Mucosa of descending colon (tissue), 3 donors: ENCODE measurements around the gene TEDC2. TPM values are rescaled to one million over a fixed set of nuclear protein-coding genes. Genes with fewer than 3 reads are reported as not detected.

Experiments used
- ATAC-seq: fragments of 200-7000 bp; cut with Tn5 transposase; one replicate; pipeline ENCODE4 v1.9.1; 2020; ENCODE audit warnings: mild to moderate bottlenecking, moderate library complexity
- DNase-seq, 3 donors: peaks; one replicate each; pipeline ENCODE4 v3.0.0-alpha.2; 2020
- H3K36me3 ChIP-seq: fragments of 200-600 bp; one replicate; pipeline ENCODE4 v1.8.0; 2021; ENCODE audit warnings: low read depth, mild to moderate bottlenecking
- H3K4me1 ChIP-seq: fragments of 200-600 bp; one replicate; pipeline ENCODE4 v1.8.0; 2021; ENCODE audit warnings: low read depth, mild to moderate bottlenecking
- H3K4me3 ChIP-seq: fragments of 200-600 bp; one replicate; pipeline ENCODE4 v1.8.0; 2021; ENCODE audit warnings: mild to moderate bottlenecking
- H3K9me3 ChIP-seq: fragments of 200-600 bp; one replicate; pipeline ENCODE4 v1.8.0; 2021; ENCODE audit warnings: mild to moderate bottlenecking
- intact Hi-C, 2 donors: fragments of 100-400 bp; cut with DNase I in 1 of 2; cut with micrococcal nuclease in 1 of 2; formaldehyde crosslinking; loops; one replicate each; pipeline versions ENCODE4 v1.11.0 to v1.11.1; 2022; cut with DNase I, micrococcal nuclease
- long read RNA-seq, 2 donors: library from polyadenylated mRNA; unstranded; transcript quantifications; one replicate each; pipeline ENCODE4 v2.0.0, GENCODE V29; 2019 to 2021
- total RNA-seq, 3 donors: library from RNA; stranded (reverse); fragmentation: NEBNext Ultra II Directional in 2 of 3; extraction: Animal tissue kit (Norgen Biotek cat#: 25700) in 2 of 3; gene quantifications; one replicate each; pipeline versions ENCODE4 v1.2.1 to v1.2.4, GENCODE V29; 2021 to 2023
- TF ChIP-seq, protein P1 (sequence below): fragments of 200-600 bp; IDR thresholded peaks from one replicate; pipeline ENCODE4 v1.8.0; 2022; ENCODE audit warnings: antibody characterized with exemption, mild to moderate bottlenecking
- donor health status: DM: no; HTN: no; CAD: no; lungs with moderate emphysema.
- donor health status: DM: no; HTN: no; CAD: no.
- donor health status: DM: no; HTN: yes; CAD: no.

The TEDC2 gene
- total RNA-seq = 1 to 10 TPM; 1.1 to 5.5 (median 2.8) TPM
- long read RNA-seq, donor 1 = 0 reads
- long read RNA-seq, donor 2, partial matches to known transcripts = 0 of 1 reads
- long read RNA-seq, donor 2, other reads (novel, unspliced or antisense) = 0 of 1 reads

DNA sequence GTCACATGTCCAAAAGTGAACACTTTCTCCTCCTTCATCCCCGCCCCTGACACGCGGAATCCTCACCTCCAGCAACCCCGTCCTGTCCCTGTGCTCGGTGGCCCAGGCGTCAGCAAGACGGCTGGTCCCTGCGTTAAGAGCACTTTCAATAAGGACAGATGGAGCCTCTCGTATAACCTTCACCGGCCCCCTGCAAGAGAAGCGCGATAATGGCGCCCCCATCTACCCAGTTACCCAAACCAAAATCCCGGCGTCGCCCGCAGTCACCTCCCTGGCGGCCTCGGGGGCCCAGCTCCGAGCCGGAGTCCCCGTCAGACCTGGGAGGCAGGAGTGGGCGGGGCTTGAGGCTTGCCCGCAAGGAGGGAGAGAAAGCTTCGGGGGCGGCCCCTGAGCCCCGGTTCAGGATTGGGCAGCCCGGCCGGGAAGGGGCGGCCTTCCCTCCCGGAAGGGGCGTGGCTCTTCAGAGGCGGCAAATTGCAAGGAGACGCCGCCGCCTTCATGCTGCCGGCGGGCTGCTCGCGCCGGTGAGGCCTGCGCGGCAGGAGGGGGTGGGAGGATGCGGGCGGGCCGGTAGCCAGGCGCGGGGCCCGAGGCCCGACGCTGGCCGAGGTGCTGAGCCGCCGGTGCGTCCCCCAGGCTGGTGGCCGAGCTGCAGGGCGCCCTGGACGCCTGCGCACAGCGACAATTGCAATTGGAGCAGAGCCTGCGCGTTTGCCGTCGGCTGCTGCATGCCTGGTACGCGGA lies at the start of gene TEDC2:
TEDC2 (plus strand) TSS at position 463 of the 744 bp plus-strand sequence; CDS start at position 499, 36 bp downstream.
- Histone ChIP-seq H3K4me3 (no peak within 1 kb of the TSS), H3K9me3 (no peaks in the 10 kb centered on the region), H3K36me3 (no peaks in the 10 kb centered on the region), H3K4me1 (peaks cover 9% of the 10 kb centered on the region)
- TF ChIP-seq, protein P1, sequence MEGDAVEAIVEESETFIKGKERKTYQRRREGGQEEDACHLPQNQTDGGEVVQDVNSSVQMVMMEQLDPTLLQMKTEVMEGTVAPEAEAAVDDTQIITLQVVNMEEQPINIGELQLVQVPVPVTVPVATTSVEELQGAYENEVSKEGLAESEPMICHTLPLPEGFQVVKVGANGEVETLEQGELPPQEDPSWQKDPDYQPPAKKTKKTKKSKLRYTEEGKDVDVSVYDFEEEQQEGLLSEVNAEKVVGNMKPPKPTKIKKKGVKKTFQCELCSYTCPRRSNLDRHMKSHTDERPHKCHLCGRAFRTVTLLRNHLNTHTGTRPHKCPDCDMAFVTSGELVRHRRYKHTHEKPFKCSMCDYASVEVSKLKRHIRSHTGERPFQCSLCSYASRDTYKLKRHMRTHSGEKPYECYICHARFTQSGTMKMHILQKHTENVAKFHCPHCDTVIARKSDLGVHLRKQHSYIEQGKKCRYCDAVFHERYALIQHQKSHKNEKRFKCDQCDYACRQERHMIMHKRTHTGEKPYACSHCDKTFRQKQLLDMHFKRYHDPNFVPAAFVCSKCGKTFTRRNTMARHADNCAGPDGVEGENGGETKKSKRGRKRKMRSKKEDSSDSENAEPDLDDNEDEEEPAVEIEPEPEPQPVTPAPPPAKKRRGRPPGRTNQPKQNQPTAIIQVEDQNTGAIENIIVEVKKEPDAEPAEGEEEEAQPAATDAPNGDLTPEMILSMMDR = no peak
- DNase-seq = peak; percentile 97 to 98 (median 98)
- intact Hi-C loops = no loop called here
- peak; percentile 99 for ATAC-seq

GRCh38 chr16:2415085-2415484 lies 44.8 kb upstream of the TEDC2 start:
- Histone ChIP-seq H3K9me3 (no peaks in the 10 kb centered on the region), H3K4me1 (no peaks in the 10 kb centered on the region), H3K36me3 (no peaks in the 10 kb centered on the region), H3K4me3 (no peak overlapping the region)
- ATAC-seq (no peak), DNase-seq (no peak)
- intact Hi-C loops = no loop called here
- TF ChIP-seq, protein P1 = no peak

- TF ChIP-seq, protein P1 = no peak
- no peaks in the 10 kb centered on the region for H3K36me3 ChIP-seq
- no peak overlapping the region for H3K4me3 ChIP-seq
- H3K4me1 ChIP-seq = no peaks in the 10 kb centered on the region
- ATAC-seq (no peak), DNase-seq (no peak)
- H3K9me3 ChIP-seq = no peaks in the 10 kb centered on the region
- intact Hi-C loops = no loop called here
Observed at GRCh38 chr16:2420035-2420434, 39.9 kb upstream of the TEDC2 start.

- Histone ChIP-seq H3K4me3 (no peak overlapping the region), H3K4me1 (no peaks in the 10 kb centered on the region), H3K9me3 (no peaks in the 10 kb centered on the region), H3K36me3 (no peaks in the 10 kb centered on the region)
- ATAC-seq = no peak
- intact Hi-C loops = no loop called here
- TF ChIP-seq, protein P1 = no peak
- no peak for DNase-seq
Observed at GRCh38 chr16:2422123-2422867, 37.6 kb upstream of the TEDC2 start.

GRCh38 chr16:2424061-2425007 lies 35.6 kb upstream of the TEDC2 start:
- intact Hi-C loops = no loop called here
- no peak for DNase-seq

More at GRCh38 chr16:2424061-2425007, 35.6 kb upstream of the TEDC2 start:
- TF ChIP-seq, protein P1 = no peak
- Histone ChIP-seq H3K36me3 (no peaks in the 10 kb centered on the region), H3K9me3 (no peaks in the 10 kb centered on the region), H3K4me1 (no peaks in the 10 kb centered on the region), H3K4me3 (no peak overlapping the region)
- no peak for ATAC-seq
